HepG2 (cell line): Measurements from ENCODE around the gene SLC13A5. TPM values are rescaled to one million over a fixed set of nuclear protein-coding genes. Genes with fewer than 3 reads are reported as not detected.

Experiments used
- BCL6 ChIP-seq: IDR thresholded peaks from 2 replicates; pipeline ENCODE4 v1.6.1; 2016; ENCODE audit warnings: missing genetic modification reagents, missing compliant biosample characterization
- ISX ChIP-seq: sonication (generic); formaldehyde crosslinking; conservative IDR thresholded peaks from 2 replicates; pipeline ENCODE4 v1.5.0; 2020; ENCODE audit warnings: missing genetic modification reagents
- KAT7 ChIP-seq: IDR thresholded peaks from 2 replicates; pipeline ENCODE4 v1.6.1; 2018; ENCODE audit warnings: borderline replicate concordance, missing compliant biosample characterization
- NFRKB ChIP-seq: fragments of 450-650 bp; IDR thresholded peaks from 2 replicates; pipeline ENCODE4 v1.6.1; 2017
- RFXAP ChIP-seq: sonication (generic); formaldehyde crosslinking; IDR thresholded peaks from 2 replicates; pipeline ENCODE4 v1.4.0; 2020; ENCODE audit warnings: missing genetic modification reagents, borderline replicate concordance
- SMYD3 ChIP-seq: sonication (generic); formaldehyde crosslinking; IDR thresholded peaks from 2 replicates; pipeline ENCODE4 v1.8.1; 2023; ENCODE audit warnings: mild to moderate bottlenecking, missing genetic modification reagents
- ZBTB21 ChIP-seq: sonication (generic); formaldehyde crosslinking; IDR thresholded peaks from 2 replicates; pipeline ENCODE4 v1.4.0; 2020; ENCODE audit warnings: missing genetic modification reagents
- ZNF230 ChIP-seq: sonication (generic); formaldehyde crosslinking; IDR thresholded peaks from 2 replicates; pipeline ENCODE4 v1.4.0; 2020; ENCODE audit warnings: mild to moderate bottlenecking, missing genetic modification reagents
- ZNF292 ChIP-seq: sonication (generic); formaldehyde crosslinking; IDR thresholded peaks from 2 replicates; pipeline ENCODE4 v1.8.1; 2022; ENCODE audit warnings: mild to moderate bottlenecking, low read depth, missing genetic modification reagents, borderline replicate concordance
- ZSCAN12 ChIP-seq: sonication (generic); formaldehyde crosslinking; IDR thresholded peaks from 2 replicates; pipeline ENCODE4 v1.9.0; 2021; ENCODE audit warnings: mild to moderate bottlenecking, missing genetic modification reagents
- ZSCAN25 ChIP-seq: sonication (generic); formaldehyde crosslinking; IDR thresholded peaks from 2 replicates; pipeline ENCODE4 v1.8.0; 2022; ENCODE audit warnings: mild to moderate bottlenecking, missing genetic modification reagents
- polyA plus RNA-seq, 8 experiments: library from polyadenylated mRNA; depleted of rRNA in 3 of 8; stranded (reverse) in 7 of 8; unstranded in 1 of 8; fragments of >200 nt; fragmentation: Illumina TruSeq in 4 of 8; extraction: Trizol in 4 of 8; gene quantifications; 2 replicates each; pipeline versions ENCODE4 v1.2.1 to v1.2.3, GENCODE V29; 2011 to 2016; ENCODE audit warnings: low read depth in 4 of 8, missing spikeins in 1 of 8, mixed read lengths in 1 of 8; ENCODE audit not compliant: insufficient read depth in 1 of 8
- total RNA-seq, 5 experiments: library from RNA; depleted of rRNA; stranded (reverse); fragments of >200 nt; fragmentation: Illumina TruSeq; extraction: Trizol; gene quantifications; 2 replicates each; pipeline ENCODE4 v1.2.3, GENCODE V29; 2016; ENCODE audit warnings: low read depth in 1 of 5
- TF ChIP-seq, protein P1 (sequence below): fragments of 450-650 bp; IDR thresholded peaks from 2 replicates; pipeline ENCODE4 v1.6.1; 2017
- TF ChIP-seq, protein P2 (sequence below): sonication (generic); formaldehyde crosslinking; IDR thresholded peaks from 2 replicates; pipeline ENCODE4 v1.4.0; 2020; ENCODE audit warnings: missing genetic modification reagents, borderline replicate concordance
- TF ChIP-seq, protein P3 (sequence below): sonication (generic); formaldehyde crosslinking; IDR thresholded peaks from 2 replicates; pipeline ENCODE4 v1.5.0; 2020; ENCODE audit warnings: mild to moderate bottlenecking, missing genetic modification reagents, borderline replicate concordance
- TF ChIP-seq, protein P4 (sequence below): sonication (generic); formaldehyde crosslinking; IDR thresholded peaks from 2 replicates; pipeline ENCODE4 v1.4.0; 2020; ENCODE audit warnings: mild to moderate bottlenecking, missing genetic modification reagents

The SLC13A5 gene
- total and polyA plus RNA-seq, 2 of the 13 experiments (the other 11 are each of a cell fraction or from before 2014, with no cell fraction given), result 42.8 to 310 TPM

DNA sequence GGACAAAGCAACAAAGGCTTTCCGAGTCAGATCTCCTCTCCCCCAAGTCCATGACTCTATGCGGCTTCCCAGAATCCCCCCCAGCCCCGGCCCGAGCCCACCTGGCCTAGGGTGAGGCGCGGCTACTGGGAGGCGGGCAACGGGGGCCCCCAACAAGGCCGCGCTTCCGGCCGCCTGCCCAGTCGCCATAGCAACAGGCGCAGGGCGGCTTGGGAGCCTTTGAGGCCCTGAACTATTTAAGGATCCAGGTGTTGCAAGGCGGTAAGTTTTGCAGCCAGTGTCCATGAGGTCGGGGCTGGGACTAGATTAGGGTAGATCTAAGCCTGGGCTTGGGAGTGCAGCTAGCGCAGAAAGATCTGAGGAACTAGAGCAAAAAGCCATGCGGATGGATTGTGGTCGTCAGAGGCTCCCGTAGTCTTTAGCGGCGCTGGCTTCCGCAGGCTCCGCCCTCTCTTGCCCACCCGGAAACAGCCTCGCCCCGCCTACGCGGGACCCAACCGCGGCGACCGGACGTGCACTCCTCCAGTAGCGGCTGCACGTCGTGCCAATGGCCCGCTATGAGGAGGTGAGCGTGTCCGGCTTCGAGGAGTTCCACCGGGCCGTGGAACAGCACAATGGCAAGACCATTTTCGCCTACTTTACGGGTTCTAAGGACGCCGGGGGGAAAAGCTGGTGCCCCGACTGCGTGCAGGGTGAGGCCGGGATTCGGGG, 72.5 kb downstream of the SLC13A5 start, which contains the start of the genes KIAA0753 and TXNDC17 (continued):
- TF ChIP-seq SMYD3 (peak; percentile 82; the same call in 1 of the 2 replicates), NFRKB (no peak), RFXAP (CRISPR knock-in tag) (peak; percentile 89; the same call in 1 of the 2 replicates), KAT7 (CRISPR knock-in tag) (no peak; the same call in 1 of the 2 replicates), ZSCAN12 (CRISPR knock-in tag) (no peak), ZSCAN25 (CRISPR knock-in tag) (peak; percentile 86), ZNF230 (CRISPR knock-in tag) (0 out of 2 replicates have a peak, but pooled peaks have one; percentile 49), ISX (0 out of 2 replicates have a peak, but pooled peaks have one; percentile 61), ZBTB21 (peak; percentile 32; the same call in 1 of the 2 replicates), ZNF292 (CRISPR knock-in tag) (peak; percentile 65; the same call in 1 of the 2 replicates), BCL6 (peak; percentile 21; the same call in 1 of the 2 replicates)
- TF ChIP-seq, protein P1, sequence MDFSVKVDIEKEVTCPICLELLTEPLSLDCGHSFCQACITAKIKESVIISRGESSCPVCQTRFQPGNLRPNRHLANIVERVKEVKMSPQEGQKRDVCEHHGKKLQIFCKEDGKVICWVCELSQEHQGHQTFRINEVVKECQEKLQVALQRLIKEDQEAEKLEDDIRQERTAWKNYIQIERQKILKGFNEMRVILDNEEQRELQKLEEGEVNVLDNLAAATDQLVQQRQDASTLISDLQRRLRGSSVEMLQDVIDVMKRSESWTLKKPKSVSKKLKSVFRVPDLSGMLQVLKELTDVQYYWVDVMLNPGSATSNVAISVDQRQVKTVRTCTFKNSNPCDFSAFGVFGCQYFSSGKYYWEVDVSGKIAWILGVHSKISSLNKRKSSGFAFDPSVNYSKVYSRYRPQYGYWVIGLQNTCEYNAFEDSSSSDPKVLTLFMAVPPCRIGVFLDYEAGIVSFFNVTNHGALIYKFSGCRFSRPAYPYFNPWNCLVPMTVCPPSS, result no peak
- TF ChIP-seq, protein P2, sequence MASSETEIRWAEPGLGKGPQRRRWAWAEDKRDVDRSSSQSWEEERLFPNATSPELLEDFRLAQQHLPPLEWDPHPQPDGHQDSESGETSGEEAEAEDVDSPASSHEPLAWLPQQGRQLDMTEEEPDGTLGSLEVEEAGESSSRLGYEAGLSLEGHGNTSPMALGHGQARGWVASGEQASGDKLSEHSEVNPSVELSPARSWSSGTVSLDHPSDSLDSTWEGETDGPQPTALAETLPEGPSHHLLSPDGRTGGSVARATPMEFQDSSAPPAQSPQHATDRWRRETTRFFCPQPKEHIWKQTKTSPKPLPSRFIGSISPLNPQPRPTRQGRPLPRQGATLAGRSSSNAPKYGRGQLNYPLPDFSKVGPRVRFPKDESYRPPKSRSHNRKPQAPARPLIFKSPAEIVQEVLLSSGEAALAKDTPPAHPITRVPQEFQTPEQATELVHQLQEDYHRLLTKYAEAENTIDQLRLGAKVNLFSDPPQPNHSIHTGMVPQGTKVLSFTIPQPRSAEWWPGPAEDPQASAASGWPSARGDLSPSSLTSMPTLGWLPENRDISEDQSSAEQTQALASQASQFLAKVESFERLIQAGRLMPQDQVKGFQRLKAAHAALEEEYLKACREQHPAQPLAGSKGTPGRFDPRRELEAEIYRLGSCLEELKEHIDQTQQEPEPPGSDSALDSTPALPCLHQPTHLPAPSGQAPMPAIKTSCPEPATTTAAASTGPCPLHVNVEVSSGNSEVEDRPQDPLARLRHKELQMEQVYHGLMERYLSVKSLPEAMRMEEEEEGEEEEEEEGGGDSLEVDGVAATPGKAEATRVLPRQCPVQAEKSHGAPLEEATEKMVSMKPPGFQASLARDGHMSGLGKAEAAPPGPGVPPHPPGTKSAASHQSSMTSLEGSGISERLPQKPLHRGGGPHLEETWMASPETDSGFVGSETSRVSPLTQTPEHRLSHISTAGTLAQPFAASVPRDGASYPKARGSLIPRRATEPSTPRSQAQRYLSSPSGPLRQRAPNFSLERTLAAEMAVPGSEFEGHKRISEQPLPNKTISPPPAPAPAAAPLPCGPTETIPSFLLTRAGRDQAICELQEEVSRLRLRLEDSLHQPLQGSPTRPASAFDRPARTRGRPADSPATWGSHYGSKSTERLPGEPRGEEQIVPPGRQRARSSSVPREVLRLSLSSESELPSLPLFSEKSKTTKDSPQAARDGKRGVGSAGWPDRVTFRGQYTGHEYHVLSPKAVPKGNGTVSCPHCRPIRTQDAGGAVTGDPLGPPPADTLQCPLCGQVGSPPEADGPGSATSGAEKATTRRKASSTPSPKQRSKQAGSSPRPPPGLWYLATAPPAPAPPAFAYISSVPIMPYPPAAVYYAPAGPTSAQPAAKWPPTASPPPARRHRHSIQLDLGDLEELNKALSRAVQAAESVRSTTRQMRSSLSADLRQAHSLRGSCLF (CRISPR knock-in tag), result no peak
- TF ChIP-seq, protein P3, sequence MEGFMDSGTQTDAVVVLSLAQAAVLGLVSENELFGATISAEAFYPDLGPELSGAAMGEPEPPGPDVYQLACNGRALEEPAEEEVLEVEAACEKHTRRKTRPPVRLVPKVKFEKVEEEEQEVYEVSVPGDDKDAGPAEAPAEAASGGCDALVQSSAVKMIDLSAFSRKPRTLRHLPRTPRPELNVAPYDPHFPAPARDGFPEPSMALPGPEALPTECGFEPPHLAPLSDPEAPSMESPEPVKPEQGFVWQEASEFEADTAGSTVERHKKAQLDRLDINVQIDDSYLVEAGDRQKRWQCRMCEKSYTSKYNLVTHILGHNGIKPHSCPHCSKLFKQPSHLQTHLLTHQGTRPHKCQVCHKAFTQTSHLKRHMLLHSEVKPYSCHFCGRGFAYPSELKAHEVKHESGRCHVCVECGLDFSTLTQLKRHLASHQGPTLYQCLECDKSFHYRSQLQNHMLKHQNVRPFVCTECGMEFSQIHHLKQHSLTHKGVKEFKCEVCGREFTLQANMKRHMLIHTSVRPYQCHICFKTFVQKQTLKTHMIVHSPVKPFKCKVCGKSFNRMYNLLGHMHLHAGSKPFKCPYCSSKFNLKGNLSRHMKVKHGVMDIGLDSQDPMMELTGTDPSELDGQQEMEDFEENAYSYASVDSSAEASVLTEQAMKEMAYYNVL (CRISPR knock-in tag), result no peak; the same call in 1 of the 2 replicates
- TF ChIP-seq, protein P4, sequence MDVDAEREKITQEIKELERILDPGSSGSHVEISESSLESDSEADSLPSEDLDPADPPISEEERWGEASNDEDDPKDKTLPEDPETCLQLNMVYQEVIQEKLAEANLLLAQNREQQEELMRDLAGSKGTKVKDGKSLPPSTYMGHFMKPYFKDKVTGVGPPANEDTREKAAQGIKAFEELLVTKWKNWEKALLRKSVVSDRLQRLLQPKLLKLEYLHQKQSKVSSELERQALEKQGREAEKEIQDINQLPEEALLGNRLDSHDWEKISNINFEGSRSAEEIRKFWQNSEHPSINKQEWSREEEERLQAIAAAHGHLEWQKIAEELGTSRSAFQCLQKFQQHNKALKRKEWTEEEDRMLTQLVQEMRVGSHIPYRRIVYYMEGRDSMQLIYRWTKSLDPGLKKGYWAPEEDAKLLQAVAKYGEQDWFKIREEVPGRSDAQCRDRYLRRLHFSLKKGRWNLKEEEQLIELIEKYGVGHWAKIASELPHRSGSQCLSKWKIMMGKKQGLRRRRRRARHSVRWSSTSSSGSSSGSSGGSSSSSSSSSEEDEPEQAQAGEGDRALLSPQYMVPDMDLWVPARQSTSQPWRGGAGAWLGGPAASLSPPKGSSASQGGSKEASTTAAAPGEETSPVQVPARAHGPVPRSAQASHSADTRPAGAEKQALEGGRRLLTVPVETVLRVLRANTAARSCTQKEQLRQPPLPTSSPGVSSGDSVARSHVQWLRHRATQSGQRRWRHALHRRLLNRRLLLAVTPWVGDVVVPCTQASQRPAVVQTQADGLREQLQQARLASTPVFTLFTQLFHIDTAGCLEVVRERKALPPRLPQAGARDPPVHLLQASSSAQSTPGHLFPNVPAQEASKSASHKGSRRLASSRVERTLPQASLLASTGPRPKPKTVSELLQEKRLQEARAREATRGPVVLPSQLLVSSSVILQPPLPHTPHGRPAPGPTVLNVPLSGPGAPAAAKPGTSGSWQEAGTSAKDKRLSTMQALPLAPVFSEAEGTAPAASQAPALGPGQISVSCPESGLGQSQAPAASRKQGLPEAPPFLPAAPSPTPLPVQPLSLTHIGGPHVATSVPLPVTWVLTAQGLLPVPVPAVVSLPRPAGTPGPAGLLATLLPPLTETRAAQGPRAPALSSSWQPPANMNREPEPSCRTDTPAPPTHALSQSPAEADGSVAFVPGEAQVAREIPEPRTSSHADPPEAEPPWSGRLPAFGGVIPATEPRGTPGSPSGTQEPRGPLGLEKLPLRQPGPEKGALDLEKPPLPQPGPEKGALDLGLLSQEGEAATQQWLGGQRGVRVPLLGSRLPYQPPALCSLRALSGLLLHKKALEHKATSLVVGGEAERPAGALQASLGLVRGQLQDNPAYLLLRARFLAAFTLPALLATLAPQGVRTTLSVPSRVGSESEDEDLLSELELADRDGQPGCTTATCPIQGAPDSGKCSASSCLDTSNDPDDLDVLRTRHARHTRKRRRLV (CRISPR knock-in tag), result peak; percentile 32; the same call in 1 of the 2 replicates
